ENCODE results near the gene NR2F6. TPM values are rescaled to one million over a fixed set of nuclear protein-coding genes. Genes with fewer than 3 reads are reported as not detected.
A peak's percentile ranks its signal among the peaks of the same experiment; 100 is the strongest.

Gene NR2F6
- polyA plus RNA-seq, 2 of the 4 experiments (the other 2 are of a cell fraction) = 31.9 to 42.1 TPM

GRCh38 chr19:17254636-17255035, 8.9 kb upstream of the NR2F6 start:
- Histone ChIP-seq H3K9me3 (no peaks in the 10 kb centered on the region), H3K27ac (0 out of 6 replicates have a peak overlapping the region, but pooled peaks of 1 of the 2 experiments have one; percentile 18), H3K4me1 (peaks cover 5% of the 10 kb centered on the region), H3K4me2 (no peak overlapping the region), H3K4me3 (no peak overlapping the region)
- CTCF ChIA-PET = interaction anchor here (0.7 to 4.5 kb wide), 4 partner anchors 9 to 38 kb away, joined by 3 to 20 read pairs (median 6); partner anchors contain the start of gene USHBP1
- POLR2A ChIA-PET = no interaction called here
- TF ChIP-seq ZFP36 (IDR thresholded peaks at IDR 0.05; ENCODE audit: borderline replicate concordance, partially characterized antibody) (peak; percentile 54), NPAS2 (CRISPR knock-in tag; IDR thresholded peaks at IDR 0.05; ENCODE audit: borderline replicate concordance) (no peak)
- DNase-seq (ENCODE audit: low read depth in 1 of 2, low spot score in 1 of 2) = no peak
- FAIRE-seq = no peak
- ATAC-seq = no peak
- 84% methylated on average over 10 of the region's 10 CpGs for WGBS (ENCODE audit: missing lambda C conversion rate)

GRCh38 chr19:17249887-17250548, 4.3 kb upstream of the NR2F6 start:
- ATAC-seq = no peak
- Histone ChIP-seq H3K4me1 (peaks cover 37% of the 10 kb centered on the region), H3K4me3 (no peak overlapping the region), H3K27ac (peak overlapping the region; percentile 92 to 96; a peak in 5 of 6 replicates), H3K4me2 (peak overlapping the region; percentile 58; the same call in 2 of the 3 replicates), H3K9me3 (no peaks in the 10 kb centered on the region)
- no peak for TF ChIP-seq HOXA7 (CRISPR knock-in tag; IDR thresholded peaks at IDR 0.05)
- TF ChIP-seq HMGXB4 (CRISPR knock-in tag; IDR thresholded peaks at IDR 0.05; ENCODE audit: borderline replicate concordance) = no peak
- no peak for TF ChIP-seq MAFK (IDR thresholded peaks at IDR 0.05; ENCODE audit: partially characterized antibody)
- ChIA-PET POLR2A (interaction anchor here (1.8 kb wide), 1 partner anchor 35 kb away, joined by 5 read pairs; the partner anchor contains the start of gene USE1), CTCF (interaction anchor here (0.9 to 4.9 kb wide), 4 partner anchors 8 to 32 kb away, joined by 3 to 51 read pairs (median 10); partner anchors contain the start of gene USHBP1)
- no peak for DNase-seq (ENCODE audit: low read depth in 1 of 2, low spot score in 1 of 2)
- FAIRE-seq = no peak
- WGBS (ENCODE audit: missing lambda C conversion rate) = 83% methylated on average over 8 of the region's 15 CpGs

GRCh38 chr19:17248011-17248776, 2.5 kb upstream of the NR2F6 start:
- CTCF ChIA-PET = interaction anchor here (1.3 to 4.9 kb wide), 3 partner anchors 12 to 34 kb away, joined by 4 to 51 read pairs (median 7); no protein-coding TSS in a partner anchor
- peak overlapping the region; percentile 92 to 96 for H3K27ac ChIP-seq
- DNase-seq (ENCODE audit: low read depth in 1 of 2, low spot score in 1 of 2) (no peak), FAIRE-seq (no peak), ATAC-seq (no peak)
- TF ChIP-seq RNF2 (IDR thresholded peaks at IDR 0.05; ENCODE audit: borderline replicate concordance, low read depth) (no peak), HOXB5 (CRISPR knock-in tag; IDR thresholded peaks at IDR 0.05) (no peak), CBX2 (IDR thresholded peaks at IDR 0.05; ENCODE audit: borderline replicate concordance, low read depth) (no peak), NFE2L2 (conservative IDR thresholded peaks at IDR 0.05; ENCODE audit: low read length) (no peak), RARB (CRISPR knock-in tag; IDR thresholded peaks at IDR 0.05) (no peak), EP300 (IDR thresholded peaks at IDR 0.05) (no peak), RCOR1 (IDR thresholded peaks at IDR 0.05; ENCODE audit: low read depth, low read length) (no peak)
- 75% methylated on average over 5 of the region's 21 CpGs for WGBS (ENCODE audit: missing lambda C conversion rate)
- no peaks in the 10 kb centered on the region for H3K9me3 ChIP-seq
- peaks cover 40% of the 10 kb centered on the region for H3K4me1 ChIP-seq
- H3K4me2 ChIP-seq = peak overlapping the region; percentile 90
- POLR2A ChIA-PET = interaction anchor here (1.0 to 1.8 kb wide), 2 partner anchors 19 to 33 kb away, joined by 3 to 5 read pairs; partner anchors contain the start of genes BABAM1 and USE1
- H3K4me3 ChIP-seq = no peak overlapping the region

GRCh38 chr19:17246681-17247425, 1.1 kb upstream of the NR2F6 start:
- H3K4me2 ChIP-seq = peak overlapping the region; percentile 90
- H3K27ac ChIP-seq = peak overlapping the region; percentile 92 to 96
- H3K4me3 ChIP-seq = peak overlapping the region; percentile 93
- DNase-seq (ENCODE audit: low read depth in 1 of 2, low spot score in 1 of 2) = peak in 1 of 2 experiments; percentile 68
- no peak for FAIRE-seq
- CTCF ChIA-PET = interaction anchor here (4.9 kb wide), 1 partner anchor 14 kb away, joined by 51 read pairs; no protein-coding TSS in a partner anchor
- ATAC-seq = peak; percentile 20 to 51; a peak in 4 of 6 replicates
- WGBS (ENCODE audit: missing lambda C conversion rate) = 3% methylated on average over 12 of the region's 21 CpGs
- POLR2A ChIA-PET = interaction anchor here (0.9 kb wide), 1 partner anchor 58 kb away, joined by 3 read pairs; no protein-coding TSS in a partner anchor
- peaks cover 53% of the 10 kb centered on the region for H3K4me1 ChIP-seq
- H3K9me3 ChIP-seq = no peaks in the 10 kb centered on the region
- peak; percentile 92 for TF ChIP-seq KDM1A (IDR thresholded peaks at IDR 0.05; ENCODE audit: low read depth)
- 0 out of 2 replicates have a peak, but pooled peaks have one; percentile 15 for TF ChIP-seq E2F6 (IDR thresholded peaks at IDR 0.05; ENCODE audit: borderline replicate concordance, low read depth)
- TF ChIP-seq HMGXB4 (CRISPR knock-in tag; IDR thresholded peaks at IDR 0.05; ENCODE audit: borderline replicate concordance) = no peak

All from A549 (cell line).